ENCODE results near the gene FTCDNL1. TPM values are rescaled to one million over a fixed set of nuclear protein-coding genes. Genes with fewer than 3 reads are reported as not detected.

The FTCDNL1 gene
- total RNA-seq, 1 experiment from 2014 or later: not detected

- Histone ChIP-seq H3K36me3 (no peaks in the 10 kb centered on the region), H3K4me3 (no peak overlapping the region), H3K4me1 (replicated peaks) (no peaks in the 10 kb centered on the region), H3K27ac (no peak overlapping the region), H3K27me3 (replicated peaks) (peaks cover 21% of the 10 kb centered on the region), H3K9me3 (replicated peaks) (no peaks in the 10 kb centered on the region)
- no peak for DNase-seq (ENCODE audit: low read depth in 1 of 2, low spot score in 2 of 2)
These were observed 53.3 kb downstream of the FTCDNL1 start for GRCh38 chr2:199797431-199798403.

- no peak for DNase-seq (ENCODE audit: low read depth in 1 of 2, low spot score in 2 of 2)
- Histone ChIP-seq H3K4me3 (no peak overlapping the region), H3K27me3 (replicated peaks) (no peaks in the 10 kb centered on the region; the same call in 1 of the 2 replicates), H3K9me3 (replicated peaks) (no peaks in the 10 kb centered on the region), H3K36me3 (no peaks in the 10 kb centered on the region), H3K27ac (no peak overlapping the region), H3K4me1 (replicated peaks) (no peaks in the 10 kb centered on the region)
These were observed 58.6 kb downstream of the FTCDNL1 start for GRCh38 chr2:199792381-199792780.

DNA sequence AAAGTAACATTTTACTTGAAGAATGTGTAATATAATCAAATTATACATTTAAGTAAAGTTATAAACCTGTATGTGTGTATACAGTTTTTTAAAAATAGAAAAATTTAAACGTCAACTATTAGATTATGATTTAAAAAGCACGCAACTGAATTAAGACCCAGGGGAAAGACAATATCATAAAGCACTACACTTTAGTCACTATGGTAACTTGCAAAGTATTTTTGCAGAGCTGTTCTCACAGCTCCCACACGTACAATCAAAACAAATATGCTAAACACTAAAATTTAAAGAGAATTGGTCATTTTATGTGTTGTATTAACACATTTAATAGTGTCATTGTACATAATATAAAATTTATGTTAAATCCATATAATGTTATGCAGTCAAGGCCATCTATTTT lies 59.7 kb downstream of the FTCDNL1 start:
- H3K4me3 ChIP-seq: no peak overlapping the region
- no peak overlapping the region for H3K27ac ChIP-seq
- no peak for DNase-seq (ENCODE audit: low read depth in 1 of 2, low spot score in 2 of 2)
- no peaks in the 10 kb centered on the region for H3K36me3 ChIP-seq
- H3K4me1 ChIP-seq (replicated peaks): no peaks in the 10 kb centered on the region
- H3K9me3 ChIP-seq (replicated peaks): no peaks in the 10 kb centered on the region
- H3K27me3 ChIP-seq (replicated peaks): no peaks in the 10 kb centered on the region; the same call in 1 of the 2 replicates

- Histone ChIP-seq H3K9me3 (replicated peaks) (no peaks in the 10 kb centered on the region), H3K36me3 (no peaks in the 10 kb centered on the region), H3K4me1 (replicated peaks) (no peaks in the 10 kb centered on the region), H3K4me3 (no peak overlapping the region), H3K27me3 (replicated peaks) (no peaks in the 10 kb centered on the region), H3K27ac (no peak overlapping the region)
- DNase-seq (ENCODE audit: low read depth in 1 of 2, low spot score in 2 of 2): no peak
These were observed 66.5 kb downstream of the FTCDNL1 start for GRCh38 chr2:199784512-199784911.

DNA sequence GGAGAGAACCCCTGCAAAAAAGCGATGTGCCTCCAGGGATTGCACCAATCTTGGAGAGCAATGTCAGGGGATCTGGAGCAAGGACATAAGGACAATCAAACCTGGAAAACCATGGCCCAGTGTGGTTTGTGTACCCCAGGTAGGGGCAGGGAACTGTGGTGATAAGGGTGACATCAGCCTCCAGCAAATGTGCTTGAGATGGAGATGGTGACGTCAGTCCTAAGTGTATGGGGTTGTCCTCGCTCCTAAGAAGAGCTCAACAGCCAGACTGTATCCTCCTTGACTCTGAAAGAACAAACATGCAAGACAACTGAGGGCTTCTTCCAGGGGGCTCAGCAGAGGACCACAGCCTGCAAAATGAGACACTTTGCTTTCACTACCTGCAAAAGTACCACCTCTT lies 71.4 kb downstream of the FTCDNL1 start:
- Histone ChIP-seq H3K4me1 (replicated peaks) (no peaks in the 10 kb centered on the region), H3K9me3 (replicated peaks) (no peaks in the 10 kb centered on the region), H3K27me3 (replicated peaks) (no peaks in the 10 kb centered on the region), H3K27ac (no peak overlapping the region), H3K36me3 (no peaks in the 10 kb centered on the region), H3K4me3 (no peak overlapping the region)
- DNase-seq (ENCODE audit: low read depth in 1 of 2, low spot score in 2 of 2): no peak

GRCh38 chr2:199778655-199779054 lies 72.3 kb downstream of the FTCDNL1 start:
- no peak for DNase-seq (ENCODE audit: low read depth in 1 of 2, low spot score in 2 of 2)
- no peak overlapping the region for H3K27ac ChIP-seq

DNA sequence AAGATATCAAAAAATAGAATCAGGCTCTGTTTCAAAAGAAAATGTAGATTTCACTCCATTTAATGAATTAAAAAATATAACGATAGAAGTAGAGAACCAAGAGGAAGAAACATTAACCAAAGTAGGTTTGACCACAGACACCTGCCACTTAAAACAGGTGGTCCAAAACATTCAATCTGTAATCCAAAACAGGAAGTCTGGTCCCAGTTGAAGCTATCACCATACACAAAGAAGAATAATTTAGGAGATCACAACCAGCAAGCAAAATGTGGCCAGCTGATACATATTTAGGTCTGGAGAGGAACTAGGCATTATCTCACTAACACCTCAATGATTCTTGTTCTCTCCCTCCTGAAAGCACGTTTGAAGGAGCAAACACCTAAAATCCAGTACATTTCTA lies 73.1 kb downstream of the FTCDNL1 start:
- Histone ChIP-seq H3K36me3 (no peaks in the 10 kb centered on the region), H3K9me3 (replicated peaks) (no peaks in the 10 kb centered on the region), H3K27ac (no peak overlapping the region), H3K4me1 (replicated peaks) (no peaks in the 10 kb centered on the region), H3K4me3 (no peak overlapping the region), H3K27me3 (replicated peaks) (no peaks in the 10 kb centered on the region)
- DNase-seq (ENCODE audit: low read depth in 1 of 2, low spot score in 2 of 2): no peak

More at GRCh38 chr2:199778655-199779054, 72.3 kb downstream of the FTCDNL1 start:
- Histone ChIP-seq H3K27me3 (replicated peaks) (no peaks in the 10 kb centered on the region), H3K9me3 (replicated peaks) (no peaks in the 10 kb centered on the region), H3K36me3 (no peaks in the 10 kb centered on the region), H3K4me3 (no peak overlapping the region), H3K4me1 (replicated peaks) (no peaks in the 10 kb centered on the region)

GRCh38 chr2:199777315-199777714 lies 73.7 kb downstream of the FTCDNL1 start:
- Histone ChIP-seq H3K27me3 (replicated peaks) (no peaks in the 10 kb centered on the region), H3K4me1 (replicated peaks) (no peaks in the 10 kb centered on the region), H3K36me3 (no peaks in the 10 kb centered on the region), H3K9me3 (replicated peaks) (no peaks in the 10 kb centered on the region), H3K27ac (no peak overlapping the region), H3K4me3 (no peak overlapping the region)
- DNase-seq (ENCODE audit: low read depth in 1 of 2, low spot score in 2 of 2): no peak

GRCh38 chr2:199775267-199775666 lies 75.7 kb downstream of the FTCDNL1 start:
- DNase-seq (ENCODE audit: low read depth in 1 of 2, low spot score in 2 of 2): no peak
- Histone ChIP-seq H3K36me3 (no peaks in the 10 kb centered on the region), H3K27me3 (replicated peaks) (no peaks in the 10 kb centered on the region), H3K9me3 (replicated peaks) (no peaks in the 10 kb centered on the region), H3K27ac (no peak overlapping the region), H3K4me1 (replicated peaks) (no peaks in the 10 kb centered on the region), H3K4me3 (no peak overlapping the region)

DNA sequence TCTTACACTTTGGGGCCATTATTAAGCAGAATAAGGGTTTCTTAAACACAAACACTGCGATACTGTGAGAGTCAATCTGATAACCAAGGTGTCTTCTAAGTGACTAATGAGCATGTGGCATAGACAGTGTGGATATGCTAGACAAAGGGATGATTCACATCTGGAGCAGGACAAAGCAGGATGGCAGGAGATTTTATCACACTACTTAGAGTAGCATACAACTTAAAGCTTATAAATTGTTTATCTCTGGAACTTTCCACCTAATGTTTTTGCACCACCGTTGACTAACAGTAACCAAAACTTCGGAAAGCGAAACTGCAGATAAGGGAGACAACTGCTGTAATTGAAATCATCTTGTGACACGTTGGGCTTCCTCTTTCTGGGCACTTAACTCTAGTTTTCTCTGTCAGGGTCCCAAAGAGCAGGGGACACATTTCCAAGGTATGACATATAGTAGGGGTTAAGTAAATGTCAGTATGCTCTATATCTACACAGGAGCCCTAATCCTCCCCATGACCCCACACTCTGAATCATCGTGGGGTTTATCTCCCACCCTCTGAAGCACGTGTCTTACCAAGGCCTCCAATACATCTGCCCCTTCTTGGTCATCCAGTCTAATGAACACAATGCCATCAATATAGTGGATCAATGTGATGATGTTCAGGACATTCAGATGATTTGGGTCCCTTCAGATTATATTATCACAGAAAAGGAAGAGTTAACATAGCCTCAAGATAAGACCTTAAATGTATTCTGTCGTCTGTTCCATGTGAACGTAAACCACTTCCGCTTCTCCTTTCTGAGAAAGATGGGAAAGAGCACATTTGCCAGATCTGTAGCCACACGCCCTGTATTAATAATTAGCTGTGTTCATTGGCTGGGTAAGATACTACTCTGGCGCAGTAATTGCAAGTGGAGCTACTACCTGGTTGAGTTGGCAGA lies 78.7 kb downstream of the FTCDNL1 start:
- Histone ChIP-seq H3K9me3 (replicated peaks) (no peaks in the 10 kb centered on the region), H3K4me3 (no peak overlapping the region), H3K36me3 (no peaks in the 10 kb centered on the region), H3K4me1 (replicated peaks) (no peaks in the 10 kb centered on the region), H3K27ac (no peak overlapping the region), H3K27me3 (replicated peaks) (no peaks in the 10 kb centered on the region)
- DNase-seq (ENCODE audit: low read depth in 1 of 2, low spot score in 2 of 2): no peak

DNA sequence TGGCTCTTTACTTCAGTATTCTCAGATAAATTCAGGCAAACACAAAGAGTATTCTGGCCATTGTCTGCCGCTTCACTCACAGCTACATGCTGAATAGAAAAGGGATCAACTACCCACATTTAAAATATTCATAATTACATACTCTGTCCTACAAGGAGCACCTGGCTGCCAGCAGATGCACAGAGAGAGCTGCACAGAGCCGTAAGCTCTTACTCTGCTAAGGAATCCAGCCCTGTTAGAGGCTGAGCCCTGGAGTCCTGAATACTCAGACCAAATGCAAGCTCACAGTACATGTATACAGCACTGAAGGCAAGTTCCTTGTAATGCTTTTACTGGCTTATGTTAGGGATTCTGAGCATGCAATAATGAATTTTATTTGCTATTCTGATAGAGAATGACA lies 80.3 kb downstream of the FTCDNL1 start:
- no peak overlapping the region for H3K27ac ChIP-seq
- no peak for DNase-seq (ENCODE audit: low read depth in 1 of 2, low spot score in 2 of 2)
- no peak overlapping the region for H3K4me3 ChIP-seq
- no peaks in the 10 kb centered on the region for H3K27me3 ChIP-seq (replicated peaks)
- no peaks in the 10 kb centered on the region for H3K36me3 ChIP-seq
- no peaks in the 10 kb centered on the region for H3K9me3 ChIP-seq (replicated peaks)
- no peaks in the 10 kb centered on the region for H3K4me1 ChIP-seq (replicated peaks)

- H3K27me3 ChIP-seq (replicated peaks): no peaks in the 10 kb centered on the region
- H3K4me3 ChIP-seq: no peak overlapping the region
- H3K36me3 ChIP-seq: no peaks in the 10 kb centered on the region
- H3K9me3 ChIP-seq (replicated peaks): no peaks in the 10 kb centered on the region
- no peaks in the 10 kb centered on the region for H3K4me1 ChIP-seq (replicated peaks)
- no peak for DNase-seq (ENCODE audit: low read depth in 1 of 2, low spot score in 2 of 2)
- H3K27ac ChIP-seq: no peak overlapping the region
These were observed 85.3 kb downstream of the FTCDNL1 start for GRCh38 chr2:199765646-199766045.

DNA sequence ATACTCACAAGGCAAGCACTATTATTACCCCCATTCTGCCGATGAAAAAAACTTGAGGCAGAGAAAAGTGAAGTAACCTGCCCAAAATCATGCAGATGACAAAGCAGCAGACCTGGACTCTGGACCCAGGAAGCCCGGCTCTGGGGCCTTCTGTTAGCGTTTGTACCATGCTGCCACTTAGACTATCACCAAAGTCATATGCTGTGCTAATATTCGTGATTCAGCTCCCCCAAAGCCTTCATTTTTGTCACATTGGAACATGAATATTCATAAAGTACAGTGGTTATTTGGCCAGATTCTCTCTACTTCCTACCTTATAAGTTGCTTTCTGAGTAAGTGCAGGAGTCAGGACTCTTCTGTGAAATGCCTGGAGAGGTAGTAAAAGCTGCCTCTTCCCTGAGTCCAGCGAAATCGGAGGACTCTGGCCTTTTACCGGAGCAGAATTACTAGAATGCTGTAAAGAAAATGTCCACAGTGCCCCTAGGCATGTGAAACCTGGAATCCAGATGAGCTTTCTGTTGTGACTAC lies 86.7 kb downstream of the FTCDNL1 start:
- H3K27me3 ChIP-seq (replicated peaks): no peaks in the 10 kb centered on the region
- H3K36me3 ChIP-seq: no peaks in the 10 kb centered on the region
- H3K27ac ChIP-seq: no peak overlapping the region
- DNase-seq (ENCODE audit: low read depth in 1 of 2, low spot score in 2 of 2): no peak
- H3K9me3 ChIP-seq (replicated peaks): no peaks in the 10 kb centered on the region
- no peaks in the 10 kb centered on the region for H3K4me1 ChIP-seq (replicated peaks)
- no peak overlapping the region for H3K4me3 ChIP-seq
